ENCODE results near the gene ADAM23.
"Not testable (repeated sequence)": the region's sequence is repeated elsewhere in the genome, so short reads cannot be mapped to it uniquely, and the experiment has no call there.

GRCh38 chr2:206402956-206403569 lies 40.3 kb upstream of the ADAM23 start:
- TF ChIP-seq CTCF (IDR thresholded peaks at IDR 0.05; ENCODE audit: low read depth, low read length, missing input control); ATF3 (IDR thresholded peaks at IDR 0.05); TAF1 (conservative IDR thresholded peaks at IDR 0.05); NR2F2 (IDR thresholded peaks at IDR 0.05); GABPA (IDR thresholded peaks at IDR 0.05 in 1 of 2, conservative IDR thresholded peaks at IDR 0.05 in 1 of 2); RAD21 (IDR thresholded peaks at IDR 0.05); YY1 (IDR thresholded peaks at IDR 0.05); JUND (IDR thresholded peaks at IDR 0.05); REST (IDR thresholded peaks at IDR 0.05): not testable (repeated sequence)

Measured in liver (tissue), 3 donors.